Gastroesophageal sphincter (tissue), 4 donors: Measurements from ENCODE around the gene AURKA. TPM values are rescaled to one million over a fixed set of nuclear protein-coding genes. Genes with fewer than 3 reads are reported as not detected.
"Not testable (repeated sequence)": the region's sequence is repeated elsewhere in the genome, so short reads cannot be mapped to it uniquely, and the experiment has no call there.

Source experiments
- ATAC-seq: fragments of 150-250 bp; one replicate; pipeline ENCODE4 v1.9.1; 2016; ENCODE audit warnings: mild to moderate bottlenecking, moderate library complexity
- H3K27ac ChIP-seq, 4 donors: fragments of 200-600 bp; sonication (generic) in 3 of 4; 1 replicate in 3 of 4; 2 replicates in 1 of 4; pipeline ENCODE4 v1.5.1; 2016 to 2019
- H3K27me3 ChIP-seq: fragments of 200-600 bp; sonication (generic); one replicate; pipeline ENCODE4 v1.5.1; 2019
- H3K36me3 ChIP-seq, 2 donors: fragments of 200-600 bp; sonication (generic); one replicate each; pipeline ENCODE4 v1.5.1; 2019; ENCODE audit warnings: control low read depth in 1 of 2
- H3K4me1 ChIP-seq, 3 donors: fragments of 200-600 bp; sonication (generic); 1 replicate in 2 of 3; 2 replicates in 1 of 3; pipeline ENCODE4 v1.5.1; 2016 to 2019; ENCODE audit warnings: control low read depth in 2 of 3
- H3K4me3 ChIP-seq, 2 donors: fragments of 200-600 bp; sonication (generic); one replicate each; pipeline ENCODE4 v1.5.1; 2019; ENCODE audit warnings: mild to moderate bottlenecking in 1 of 2, moderate library complexity in 1 of 2
- H3K9me3 ChIP-seq, 3 donors: fragments of 200-600 bp; sonication (generic); one replicate each; pipeline ENCODE4 v1.5.1; 2017 to 2019; ENCODE audit warnings: control low read depth in 2 of 3
- CTCF ChIP-seq, 4 experiments: fragments of 200-600 bp in 2 of 4; fragments of 450-650 bp in 2 of 4; sonication (generic) in 1 of 4; IDR thresholded peaks; one replicate each; pipeline ENCODE4 v1.5.1; 2017 to 2019; ENCODE audit warnings: antibody characterized with exemption in 4 of 4, mild to moderate bottlenecking in 2 of 4, moderate library complexity in 2 of 4
- EP300 ChIP-seq: sonication (generic); formaldehyde crosslinking; IDR thresholded peaks from one replicate; pipeline ENCODE4 v1.6.1; 2017; ENCODE audit warnings: antibody characterized with exemption, mild to moderate bottlenecking
- POLR2A ChIP-seq, 2 donors: fragments of 450-650 bp; IDR thresholded peaks; one replicate each; pipeline ENCODE4 v1.6.1; 2017; ENCODE audit warnings: antibody characterized with exemption in 2 of 2, mild to moderate bottlenecking in 2 of 2, moderate library complexity in 1 of 2
- POLR2AphosphoS5 ChIP-seq: sonication (generic); formaldehyde crosslinking; IDR thresholded peaks from one replicate; pipeline ENCODE4 v1.6.1; 2017; ENCODE audit warnings: antibody characterized with exemption
- WGBS, 2 donors: methylation state at CpG; one replicate each; pipeline ENCODE4 v1.1.5; 2018; ENCODE audit warnings: low coverage in 1 of 2; 5-methylcytosine and 5-hydroxymethylcytosine counted together
- total RNA-seq, 4 donors: library from RNA; depleted of rRNA; stranded (reverse); fragments of >200 nt; gene quantifications; one replicate each; pipeline ENCODE4 v1.1.0, GENCODE V29; 2016

AURKA gene
- total RNA-seq, 4 donors from 2014 or later: 0.54 to 2.5 (median 1.6) TPM

- H3K9me3 ChIP-seq: no peaks in the 10 kb centered on the region
- H3K27me3 ChIP-seq: no peaks in the 10 kb centered on the region
- peaks cover 3 to 44% (median 20%) of the 10 kb centered on the region in 3 donors for H3K4me1 ChIP-seq
- no peak overlapping the region for H3K4me3 ChIP-seq
- no peak for ATAC-seq
- peaks cover 22 to 51% of the 10 kb centered on the region in 2 donors for H3K36me3 ChIP-seq
- H3K27ac ChIP-seq: no peak overlapping the region
- WGBS, 2 donors: 72 to 78% methylated on average over 4 of the region's 4 CpGs
- no peak for TF ChIP-seq POLR2A (IDR thresholded peaks at IDR 0.05)
- TF ChIP-seq CTCF (IDR thresholded peaks at IDR 0.05): no peak
- TF ChIP-seq POLR2AphosphoS5: no peak
- TF ChIP-seq EP300: no peak
Observed at GRCh38 chr20:56395166-56395565, 3.2 kb upstream of the AURKA start.

DNA sequence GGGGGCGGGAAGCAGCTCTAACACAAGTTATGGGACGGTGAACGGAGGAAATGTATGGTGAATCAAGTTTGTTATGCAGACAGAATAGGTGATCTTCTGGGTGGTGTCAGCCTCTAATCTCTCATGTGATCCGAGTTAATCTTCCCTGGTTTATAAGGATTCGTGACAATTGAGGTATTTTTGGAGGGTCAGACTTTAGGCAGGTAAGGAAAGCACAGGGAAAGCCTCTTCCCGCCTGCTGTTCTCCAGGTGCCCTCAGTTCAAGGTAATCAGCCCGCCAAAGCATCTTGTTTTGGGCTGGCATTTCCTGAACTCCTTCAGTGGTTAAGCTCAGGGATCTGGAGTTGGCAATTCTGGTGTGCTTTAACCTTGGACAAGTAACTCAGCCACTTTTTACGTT lies 1.6 kb upstream of the AURKA start:
- H3K9me3 ChIP-seq: no peaks in the 10 kb centered on the region
- ATAC-seq: no peak
- H3K4me3 ChIP-seq: peak overlapping the region; percentile 86 to 93
- H3K4me1 ChIP-seq: peaks cover 3 to 35% (median 20%) of the 10 kb centered on the region in 3 donors
- TF ChIP-seq CTCF (IDR thresholded peaks at IDR 0.05): no peak
- TF ChIP-seq POLR2AphosphoS5: no peak
- no peak for TF ChIP-seq POLR2A (IDR thresholded peaks at IDR 0.05)
- TF ChIP-seq EP300: no peak
- no peaks in the 10 kb centered on the region for H3K27me3 ChIP-seq
- H3K27ac ChIP-seq: peak overlapping the region in 1 of 4 donors; percentile 23
- WGBS, 2 donors: 65 to 68% methylated on average over 6 to 8 of the region's 8 CpGs
- peaks cover 15 to 37% of the 10 kb centered on the region in 2 donors for H3K36me3 ChIP-seq

DNA sequence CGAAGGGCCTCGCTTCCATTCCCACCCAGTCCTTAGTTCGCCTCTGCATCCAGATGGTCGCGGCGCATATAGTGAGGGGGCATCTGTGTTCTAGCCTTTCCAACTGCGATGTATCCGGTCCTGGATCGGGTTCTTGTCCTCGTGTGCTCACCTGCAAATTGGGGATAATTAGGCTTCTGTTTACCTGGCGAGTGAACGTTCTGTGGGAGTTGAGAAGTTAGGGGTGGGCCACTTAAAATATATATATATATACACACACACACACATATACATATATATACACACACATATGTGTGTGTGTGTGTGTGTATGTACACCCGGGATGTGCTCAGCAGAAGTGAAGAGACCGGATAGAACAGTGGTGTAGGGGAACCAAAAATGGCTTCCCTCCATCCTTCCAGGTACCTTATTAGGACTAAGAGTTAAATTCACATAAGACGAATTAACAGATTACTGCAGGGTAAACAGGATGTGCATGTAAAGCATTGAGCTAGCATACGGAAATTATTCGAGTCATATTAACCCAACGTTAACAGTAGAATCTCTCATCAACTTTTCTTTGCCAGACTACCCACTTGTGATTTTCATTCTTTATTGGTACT lies 967 bp upstream of the AURKA start:
- no peak for ATAC-seq

DNA sequence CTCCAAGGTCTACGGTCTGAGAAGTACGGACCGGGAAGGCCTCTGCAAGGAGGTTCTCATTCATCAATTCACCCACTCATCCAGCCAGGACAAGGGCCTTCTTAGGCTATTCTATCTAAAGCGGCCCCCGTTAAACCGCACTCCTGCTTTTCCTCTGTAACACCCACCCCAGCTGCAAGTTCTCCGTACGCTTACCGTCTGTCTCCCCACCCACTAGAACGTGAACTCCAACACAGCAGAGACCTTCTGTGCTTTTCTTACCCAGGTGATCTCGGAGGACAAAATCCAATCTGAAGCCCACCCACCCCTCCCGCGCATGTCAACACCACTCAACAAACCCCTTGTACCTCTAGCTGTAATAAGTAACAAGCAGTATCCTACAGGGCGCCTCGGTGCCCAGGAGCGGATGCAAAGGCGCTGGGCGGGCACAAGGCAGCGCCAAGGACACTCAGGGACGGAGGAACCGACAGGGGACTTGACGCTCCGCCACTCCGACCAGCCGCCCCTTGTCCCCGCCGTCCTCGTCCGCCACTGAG lies 351 bp downstream of the AURKA start:
- Histone ChIP-seq H3K36me3 (peaks cover 0 to 17% of the 10 kb centered on the region in 2 donors), H3K4me1 (peaks cover 3 to 35% (median 20%) of the 10 kb centered on the region in 3 donors), H3K27me3 (no peaks in the 10 kb centered on the region), H3K4me3 (peak overlapping the region; percentile 86 to 93), H3K27ac (peak overlapping the region; percentile 88 to 93 (median 90)), H3K9me3 (no peaks in the 10 kb centered on the region)
- TF ChIP-seq POLR2A (IDR thresholded peaks at IDR 0.05): no peak
- peak in 1 of 4 experiments; percentile 12 for TF ChIP-seq CTCF (IDR thresholded peaks at IDR 0.05)
- ATAC-seq: peak; percentile 25
- WGBS, 2 donors: 0 to 5% methylated on average over 9 to 11 of the region's 29 CpGs

More for the DNA sequence above, 967 bp upstream of the AURKA start:
- H3K27ac ChIP-seq: peak overlapping the region; percentile 88 to 93 (median 90)
- H3K36me3 ChIP-seq: peaks cover 11 to 30% of the 10 kb centered on the region in 2 donors
- H3K9me3 ChIP-seq: no peaks in the 10 kb centered on the region
- H3K27me3 ChIP-seq: no peaks in the 10 kb centered on the region
- WGBS, 2 donors: 0% methylated on average over 5 to 12 of the region's 18 CpGs
- peaks cover 3 to 35% (median 20%) of the 10 kb centered on the region in 3 donors for H3K4me1 ChIP-seq
- H3K4me3 ChIP-seq: peak overlapping the region; percentile 86 to 93
- TF ChIP-seq CTCF (IDR thresholded peaks at IDR 0.05): no peak
- TF ChIP-seq POLR2A (IDR thresholded peaks at IDR 0.05): no peak
- no peak for TF ChIP-seq EP300
- TF ChIP-seq POLR2AphosphoS5: no peak

GRCh38 chr20:56391037-56391436 lies 978 bp downstream of the AURKA start:
- H3K27me3 ChIP-seq: no peaks in the 10 kb centered on the region

DNA sequence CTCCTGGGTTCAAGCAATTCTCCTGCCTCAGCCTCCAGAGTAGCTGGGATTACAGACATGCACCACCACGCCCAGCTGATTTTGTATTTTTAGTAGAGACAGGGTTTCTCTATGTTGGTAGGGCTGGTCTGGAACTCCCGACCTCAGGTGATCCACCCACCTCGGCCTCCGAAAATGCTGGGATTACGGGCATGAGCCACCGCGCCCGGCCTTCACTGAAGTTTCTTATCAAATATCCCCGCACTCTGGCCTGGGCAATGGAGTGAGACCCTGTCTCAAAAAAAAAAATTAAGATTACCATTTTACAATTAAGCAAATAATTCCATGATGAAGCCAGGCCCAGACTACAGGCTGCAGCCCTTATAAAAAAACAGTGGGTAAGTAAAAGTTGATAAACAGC lies 1.6 kb downstream of the AURKA start:
- H3K4me3 ChIP-seq, H3K9me3 ChIP-seq, H3K36me3 ChIP-seq, H3K27me3 ChIP-seq, H3K27ac ChIP-seq, ATAC-seq: not testable (repeated sequence)
- WGBS, 2 donors: 87% methylated on average over 3 of the region's 9 CpGs; no CpG with 5 or more reads in 1 of the 2 donors
- H3K4me1 ChIP-seq: peaks cover 3 to 35% (median 20%) of the 10 kb centered on the region in 3 donors

More at GRCh38 chr20:56391037-56391436, 978 bp downstream of the AURKA start:
- Histone ChIP-seq H3K27ac (no peak overlapping the region), H3K9me3 (no peaks in the 10 kb centered on the region), H3K4me3 (peak overlapping the region in 1 of 2 donors; percentile 86), H3K36me3 (peaks cover 0 to 11% of the 10 kb centered on the region in 2 donors), H3K4me1 (peaks cover 3 to 35% (median 20%) of the 10 kb centered on the region in 3 donors)
- no peak for ATAC-seq
- TF ChIP-seq CTCF (IDR thresholded peaks at IDR 0.05): no peak
- TF ChIP-seq EP300: no peak
- no peak for TF ChIP-seq POLR2A (IDR thresholded peaks at IDR 0.05)
- no peak for TF ChIP-seq POLR2AphosphoS5
- 16 to 17% methylated on average over 8 to 10 of the region's 10 CpGs for WGBS, 2 donors
